UCSD-AML1 (cell line): ENCODE data around the gene OR2V2.
"Not testable (repeated sequence)": the region's sequence is repeated elsewhere in the genome, so short reads cannot be mapped to it uniquely, and the experiment has no call there.

Experiments
- DNase-seq: peaks from one replicate; lab custom pipeline; 2025; ENCODE audit not compliant: unreplicated experiment; lab: John Stamatoyannopoulos, UW

Gene OR2V2

GRCh38 chr5:181146927-181147636 is at the start of gene OR2V2:
Gene OR2V2, plus strand, starts transcription at chr5:181147586. Its CDS starts 7,357 bp downstream, at chr5:181154943.
- DNase-seq: not testable (repeated sequence)

- not testable (repeated sequence) for DNase-seq
Measured at GRCh38 chr5:181097759-181098491, 49.5 kb upstream of the OR2V2 start.

GRCh38 chr5:181098762-181099601 is 48.4 kb upstream of the OR2V2 start:
- no peak for DNase-seq

- no peak for DNase-seq
Measured at GRCh38 chr5:181099602-181100086, 47.7 kb upstream of the OR2V2 start.

- no peak for DNase-seq
Measured at GRCh38 chr5:181100121-181100875, 47.1 kb upstream of the OR2V2 start.

- not testable (repeated sequence) for DNase-seq
Measured at GRCh38 chr5:181101030-181101641, 46.2 kb upstream of the OR2V2 start.

- DNase-seq: not testable (repeated sequence)
Measured at GRCh38 chr5:181101930-181102674, 45.3 kb upstream of the OR2V2 start.

- not testable (repeated sequence) for DNase-seq
Measured at GRCh38 chr5:181104259-181104568, 43.2 kb upstream of the OR2V2 start.

- not testable (repeated sequence) for DNase-seq
Measured at GRCh38 chr5:181104606-181105390, 42.6 kb upstream of the OR2V2 start.

- DNase-seq: no peak
Measured at GRCh38 chr5:181105391-181106025, 41.9 kb upstream of the OR2V2 start.

- DNase-seq: no peak
Measured at GRCh38 chr5:181107699-181108098, 39.7 kb upstream of the OR2V2 start.

- no peak for DNase-seq
Measured at GRCh38 chr5:181108578-181109165, 38.7 kb upstream of the OR2V2 start.

GRCh38 chr5:181109489-181110013 is 37.8 kb upstream of the OR2V2 start:
- DNase-seq: no peak

GRCh38 chr5:181111010-181111409 is 36.4 kb upstream of the OR2V2 start:
- DNase-seq: no peak

- no peak for DNase-seq
Measured at GRCh38 chr5:181112476-181112875, 34.9 kb upstream of the OR2V2 start.

GRCh38 chr5:181113572-181113971 is 33.8 kb upstream of the OR2V2 start:
- not testable (repeated sequence) for DNase-seq

GRCh38 chr5:181114284-181114843 is 33.0 kb upstream of the OR2V2 start:
- DNase-seq: no peak
